Measurements from ENCODE around the gene ADGRG2.
A peak's percentile ranks its signal among the peaks of the same experiment; 100 is the strongest.
"Not testable (repeated sequence)": the region's sequence is repeated elsewhere in the genome, so short reads cannot be mapped to it uniquely, and the experiment has no call there.

The ADGRG2 gene

GRCh38 chrX:18995221-18995620 is 127.0 kb downstream of the ADGRG2 start:
- no peak for DNase-seq

- DNase-seq, result no peak
Measured at GRCh38 chrX:18994713-18995112, 127.6 kb downstream of the ADGRG2 start.

- DNase-seq, result no peak
Measured at GRCh38 chrX:18992829-18993228, 129.4 kb downstream of the ADGRG2 start.

GRCh38 chrX:18985186-18985435 is 137.2 kb downstream of the ADGRG2 start:
- no peak for DNase-seq

- peak; percentile 16 for DNase-seq
Measured at GRCh38 chrX:18984381-18985185, 137.7 kb downstream of the ADGRG2 start.

- DNase-seq, result peak; percentile 0
Measured at GRCh38 chrX:18983666-18984380, 138.4 kb downstream of the ADGRG2 start, which contains the start of gene PHKA2. PHKA2 (minus strand) TSS chrX:18984114; CDS start chrX:18983932, 182 bp downstream.

- DNase-seq, result no peak
Measured at GRCh38 chrX:18981124-18981807, 141.0 kb downstream of the ADGRG2 start.

GRCh38 chrX:18980262-18980661 is 142.0 kb downstream of the ADGRG2 start:
- not testable (repeated sequence) for DNase-seq

GRCh38 chrX:18974993-18975392 is 147.3 kb downstream of the ADGRG2 start:
- DNase-seq, result no peak

GRCh38 chrX:18973527-18974192 is 148.6 kb downstream of the ADGRG2 start:
- no peak for DNase-seq

- no peak for DNase-seq
Measured at GRCh38 chrX:18971506-18971905, 150.8 kb downstream of the ADGRG2 start.

GRCh38 chrX:18970465-18970864 is 151.8 kb downstream of the ADGRG2 start:
- no peak for DNase-seq

- no peak for DNase-seq
Measured at GRCh38 chrX:18966624-18967023, 155.6 kb downstream of the ADGRG2 start.

- no peak for DNase-seq
Measured at GRCh38 chrX:18964901-18965300, 157.4 kb downstream of the ADGRG2 start.

GRCh38 chrX:18964026-18964425 is 158.2 kb downstream of the ADGRG2 start:
- DNase-seq, result no peak

- DNase-seq, result no peak
Measured at GRCh38 chrX:18962329-18962728, 159.9 kb downstream of the ADGRG2 start.

- DNase-seq, result no peak
Measured at GRCh38 chrX:18961686-18962085, 160.6 kb downstream of the ADGRG2 start.

- DNase-seq, result no peak
Measured at GRCh38 chrX:18956303-18957032, 165.8 kb downstream of the ADGRG2 start.

- DNase-seq, result no peak
Measured at GRCh38 chrX:18955676-18956075, 166.6 kb downstream of the ADGRG2 start.

- DNase-seq, result no peak
Measured at GRCh38 chrX:18951032-18951431, 171.2 kb downstream of the ADGRG2 start.

- no peak for DNase-seq
Measured at GRCh38 chrX:18949944-18950301, 172.3 kb downstream of the ADGRG2 start.

GRCh38 chrX:18949291-18949943 is 172.9 kb downstream of the ADGRG2 start:
- DNase-seq, result no peak
